ENCODE results near the gene KCNK13. TPM values are rescaled to one million over a fixed set of nuclear protein-coding genes. Genes with fewer than 3 reads are reported as not detected.
"Not testable (repeated sequence)": the region's sequence is repeated elsewhere in the genome, so short reads cannot be mapped to it uniquely, and the experiment has no call there.

The KCNK13 gene
- total RNA-seq, 1 experiment from 2014 or later = 0.28 TPM

GRCh38 chr14:90089486-90089885 is 27.7 kb downstream of the KCNK13 start:
- not testable (repeated sequence) for H3K4me3 ChIP-seq (ENCODE audit: insufficient read depth, low read depth, low read length); H3K27me3 ChIP-seq (ENCODE audit: control insufficient read depth, insufficient read depth, low read length); DNase-seq; H3K36me3 ChIP-seq (replicated peaks; ENCODE audit: control insufficient read depth, insufficient read depth, low read length)

- Histone ChIP-seq H3K36me3 (replicated peaks; ENCODE audit: control insufficient read depth, insufficient read depth, low read length) (no peaks in the 10 kb centered on the region), H3K27me3 (ENCODE audit: control insufficient read depth, insufficient read depth, low read length) (no peaks in the 10 kb centered on the region), H3K4me3 (ENCODE audit: insufficient read depth, low read depth, low read length) (no peak overlapping the region)
- no peak for DNase-seq
Measured at GRCh38 chr14:90091393-90091792, 29.6 kb downstream of the KCNK13 start.

- Histone ChIP-seq H3K36me3 (replicated peaks; ENCODE audit: control insufficient read depth, insufficient read depth, low read length) (no peaks in the 10 kb centered on the region), H3K4me3 (ENCODE audit: insufficient read depth, low read depth, low read length) (no peak overlapping the region), H3K27me3 (ENCODE audit: control insufficient read depth, insufficient read depth, low read length) (no peaks in the 10 kb centered on the region)
- DNase-seq = no peak
Measured at GRCh38 chr14:90093942-90094595, 32.3 kb downstream of the KCNK13 start.

GRCh38 chr14:90095096-90095495 is 33.3 kb downstream of the KCNK13 start:
- no peaks in the 10 kb centered on the region for H3K27me3 ChIP-seq (ENCODE audit: control insufficient read depth, insufficient read depth, low read length)
- DNase-seq = no peak
- H3K36me3 ChIP-seq (replicated peaks; ENCODE audit: control insufficient read depth, insufficient read depth, low read length) = no peaks in the 10 kb centered on the region
- H3K4me3 ChIP-seq (ENCODE audit: insufficient read depth, low read depth, low read length) = no peak overlapping the region

- no peaks in the 10 kb centered on the region for H3K27me3 ChIP-seq (ENCODE audit: control insufficient read depth, insufficient read depth, low read length)
- no peaks in the 10 kb centered on the region for H3K36me3 ChIP-seq (replicated peaks; ENCODE audit: control insufficient read depth, insufficient read depth, low read length)
- no peak for DNase-seq
- no peak overlapping the region for H3K4me3 ChIP-seq (ENCODE audit: insufficient read depth, low read depth, low read length)
Measured at GRCh38 chr14:90096566-90096965, 34.8 kb downstream of the KCNK13 start.

GRCh38 chr14:90103808-90104207 is 42.0 kb downstream of the KCNK13 start:
- no peaks in the 10 kb centered on the region for H3K36me3 ChIP-seq (replicated peaks; ENCODE audit: control insufficient read depth, insufficient read depth, low read length)
- H3K4me3 ChIP-seq (ENCODE audit: insufficient read depth, low read depth, low read length) = no peak overlapping the region
- H3K27me3 ChIP-seq (ENCODE audit: control insufficient read depth, insufficient read depth, low read length) = no peaks in the 10 kb centered on the region
- no peak for DNase-seq

GRCh38 chr14:90105756-90106155 is 44.0 kb downstream of the KCNK13 start:
- Histone ChIP-seq H3K36me3 (replicated peaks; ENCODE audit: control insufficient read depth, insufficient read depth, low read length) (no peaks in the 10 kb centered on the region), H3K4me3 (ENCODE audit: insufficient read depth, low read depth, low read length) (no peak overlapping the region), H3K27me3 (ENCODE audit: control insufficient read depth, insufficient read depth, low read length) (no peaks in the 10 kb centered on the region)
- no peak for DNase-seq

- no peak overlapping the region for H3K4me3 ChIP-seq (ENCODE audit: insufficient read depth, low read depth, low read length)
- DNase-seq = no peak
- H3K36me3 ChIP-seq (replicated peaks; ENCODE audit: control insufficient read depth, insufficient read depth, low read length) = no peaks in the 10 kb centered on the region
Measured at GRCh38 chr14:90107789-90108188, 46.0 kb downstream of the KCNK13 start.

GRCh38 chr14:90109858-90110257 is 48.1 kb downstream of the KCNK13 start:
- Histone ChIP-seq H3K27me3 (ENCODE audit: control insufficient read depth, insufficient read depth, low read length) (no peaks in the 10 kb centered on the region), H3K4me3 (ENCODE audit: insufficient read depth, low read depth, low read length) (no peak overlapping the region), H3K36me3 (replicated peaks; ENCODE audit: control insufficient read depth, insufficient read depth, low read length) (no peaks in the 10 kb centered on the region)
- peak; percentile 63 for DNase-seq

More at GRCh38 chr14:90107789-90108188, 46.0 kb downstream of the KCNK13 start:
- no peaks in the 10 kb centered on the region for H3K27me3 ChIP-seq (ENCODE audit: control insufficient read depth, insufficient read depth, low read length)

GRCh38 chr14:90111895-90112534 is 50.2 kb downstream of the KCNK13 start:
- no peak for DNase-seq
- Histone ChIP-seq H3K36me3 (replicated peaks; ENCODE audit: control insufficient read depth, insufficient read depth, low read length) (no peaks in the 10 kb centered on the region), H3K27me3 (ENCODE audit: control insufficient read depth, insufficient read depth, low read length) (no peaks in the 10 kb centered on the region), H3K4me3 (ENCODE audit: insufficient read depth, low read depth, low read length) (no peak overlapping the region)

- no peaks in the 10 kb centered on the region for H3K36me3 ChIP-seq (replicated peaks; ENCODE audit: control insufficient read depth, insufficient read depth, low read length)
- H3K27me3 ChIP-seq (ENCODE audit: control insufficient read depth, insufficient read depth, low read length) = no peaks in the 10 kb centered on the region
- H3K4me3 ChIP-seq (ENCODE audit: insufficient read depth, low read depth, low read length) = no peak overlapping the region
- DNase-seq = no peak
Measured at GRCh38 chr14:90114554-90114953, 52.8 kb downstream of the KCNK13 start.

GRCh38 chr14:90115780-90116179 is 54.0 kb downstream of the KCNK13 start:
- H3K36me3 ChIP-seq (replicated peaks; ENCODE audit: control insufficient read depth, insufficient read depth, low read length) = no peaks in the 10 kb centered on the region
- no peak for DNase-seq
- H3K27me3 ChIP-seq (ENCODE audit: control insufficient read depth, insufficient read depth, low read length) = no peaks in the 10 kb centered on the region
- no peak overlapping the region for H3K4me3 ChIP-seq (ENCODE audit: insufficient read depth, low read depth, low read length)

GRCh38 chr14:90116444-90116843 is 54.6 kb downstream of the KCNK13 start:
- DNase-seq = no peak
- Histone ChIP-seq H3K36me3 (replicated peaks; ENCODE audit: control insufficient read depth, insufficient read depth, low read length) (no peaks in the 10 kb centered on the region), H3K4me3 (ENCODE audit: insufficient read depth, low read depth, low read length) (no peak overlapping the region), H3K27me3 (ENCODE audit: control insufficient read depth, insufficient read depth, low read length) (no peaks in the 10 kb centered on the region)

GRCh38 chr14:90118027-90118426 is 56.2 kb downstream of the KCNK13 start:
- no peaks in the 10 kb centered on the region for H3K36me3 ChIP-seq (replicated peaks; ENCODE audit: control insufficient read depth, insufficient read depth, low read length)
- no peak for DNase-seq

GRCh38 chr14:90126260-90126659 is 64.5 kb downstream of the KCNK13 start:
- Histone ChIP-seq H3K27me3 (ENCODE audit: control insufficient read depth, insufficient read depth, low read length) (no peaks in the 10 kb centered on the region), H3K36me3 (replicated peaks; ENCODE audit: control insufficient read depth, insufficient read depth, low read length) (no peaks in the 10 kb centered on the region), H3K4me3 (ENCODE audit: insufficient read depth, low read depth, low read length) (no peak overlapping the region)
- no peak for DNase-seq

More at GRCh38 chr14:90118027-90118426, 56.2 kb downstream of the KCNK13 start:
- Histone ChIP-seq H3K4me3 (ENCODE audit: insufficient read depth, low read depth, low read length) (no peak overlapping the region), H3K27me3 (ENCODE audit: control insufficient read depth, insufficient read depth, low read length) (no peaks in the 10 kb centered on the region)
